Left forelimb (tissue), 1 donor: ENCODE results near the gene ZBTB26.

Experiments used
- DNase-seq: peaks from one replicate; pipeline ENCODE4 v3.0.0-alpha.2; 2018; ENCODE audit warnings: low spot score

ZBTB26 gene, protein sequence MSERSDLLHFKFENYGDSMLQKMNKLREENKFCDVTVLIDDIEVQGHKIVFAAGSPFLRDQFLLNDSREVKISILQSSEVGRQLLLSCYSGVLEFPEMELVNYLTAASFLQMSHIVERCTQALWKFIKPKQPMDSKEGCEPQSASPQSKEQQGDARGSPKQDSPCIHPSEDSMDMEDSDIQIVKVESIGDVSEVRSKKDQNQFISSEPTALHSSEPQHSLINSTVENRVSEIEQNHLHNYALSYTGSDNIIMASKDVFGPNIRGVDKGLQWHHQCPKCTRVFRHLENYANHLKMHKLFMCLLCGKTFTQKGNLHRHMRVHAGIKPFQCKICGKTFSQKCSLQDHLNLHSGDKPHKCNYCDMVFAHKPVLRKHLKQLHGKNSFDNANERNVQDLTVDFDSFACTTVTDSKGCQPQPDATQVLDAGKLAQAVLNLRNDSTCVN

DNA sequence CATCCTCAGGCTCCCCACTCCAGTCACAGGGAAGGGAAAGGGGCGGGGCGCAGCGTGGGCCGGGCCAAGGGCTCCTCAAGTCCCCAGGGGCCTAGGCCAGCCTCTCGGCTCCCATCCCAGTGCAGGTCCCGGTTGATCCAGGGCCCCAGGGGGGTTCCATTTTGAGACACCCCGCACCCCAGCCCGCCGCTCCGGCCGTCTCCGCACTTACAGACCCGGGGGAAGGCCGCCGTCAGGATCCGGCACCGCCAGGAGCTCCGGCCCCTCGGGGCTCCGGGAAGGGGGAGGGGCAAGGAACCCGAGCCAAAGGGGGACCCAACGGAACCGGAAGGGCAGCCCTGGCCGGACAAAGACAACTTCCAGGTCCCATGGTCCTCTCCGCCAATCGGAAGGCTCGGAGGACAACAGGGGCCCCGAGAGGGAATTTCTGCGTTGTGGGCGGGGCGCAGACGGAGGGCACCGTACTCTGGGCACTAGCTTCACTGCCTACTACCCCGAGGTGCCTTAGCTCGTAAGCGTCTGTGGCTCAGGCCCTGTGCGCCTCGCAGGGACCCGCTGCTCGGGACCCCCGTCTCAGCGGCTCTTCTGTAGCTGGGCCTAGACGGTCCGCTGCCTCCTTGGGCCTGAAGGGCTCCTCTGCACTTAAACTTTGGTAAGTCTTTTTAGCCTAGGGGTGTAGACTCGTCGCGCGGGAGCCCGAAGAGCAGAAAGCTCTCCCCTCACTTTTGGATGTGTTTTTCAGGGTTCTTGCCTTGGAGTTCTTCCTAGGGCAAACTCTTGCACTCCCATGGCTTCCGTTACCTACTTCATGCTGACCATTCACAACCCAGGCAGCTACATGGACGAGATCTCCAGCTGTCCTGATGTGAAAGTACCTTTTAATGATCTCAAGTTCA, at the start of gene ZBTB26:
Gene ZBTB26, minus strand, starts transcription at position 287 of the 896 bp plus-strand sequence. CDS start 11,578 bp downstream, outside the sequence.
- DNase-seq, result peak; percentile 93

DNA sequence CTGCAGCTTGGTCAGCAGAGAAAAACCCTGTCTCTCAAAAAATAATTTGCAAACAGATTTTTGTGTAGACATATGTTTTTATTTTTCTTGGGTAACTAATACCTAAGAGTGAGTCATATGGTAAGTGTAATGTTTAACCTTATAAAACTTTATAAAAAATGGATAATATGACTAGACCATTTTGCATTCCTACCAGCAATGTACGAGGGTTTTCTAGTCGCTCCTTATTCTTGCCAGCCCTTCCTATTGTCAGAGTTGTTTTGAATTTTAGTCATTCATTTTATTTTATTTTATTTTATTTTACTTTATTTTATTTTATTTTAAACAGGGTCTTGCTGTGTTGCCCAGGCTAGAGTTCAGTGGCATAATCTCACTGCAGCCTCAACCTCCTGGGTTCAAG, 47.3 kb upstream of the ZBTB26 start:
- DNase-seq, result no peak

DNA sequence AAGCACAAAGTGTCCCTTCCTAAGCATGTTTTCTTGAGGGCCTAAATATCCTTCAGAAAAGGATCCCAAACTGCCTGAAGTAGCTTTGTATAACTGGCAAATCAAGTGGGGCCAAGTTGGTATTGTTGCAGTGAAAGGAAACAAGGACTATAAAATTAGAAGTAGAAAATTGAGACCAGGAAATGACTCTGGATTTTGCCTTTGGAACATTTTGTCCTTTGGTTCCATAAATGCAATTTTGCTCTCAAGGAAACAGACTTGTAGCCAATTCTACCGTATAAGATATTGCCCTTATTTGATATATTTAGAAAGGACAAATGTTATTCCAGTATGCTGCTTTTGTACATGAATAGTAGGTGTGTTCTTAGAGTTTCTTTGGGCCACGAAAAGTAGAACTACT, 43.9 kb upstream of the ZBTB26 start:
- no peak for DNase-seq

DNA sequence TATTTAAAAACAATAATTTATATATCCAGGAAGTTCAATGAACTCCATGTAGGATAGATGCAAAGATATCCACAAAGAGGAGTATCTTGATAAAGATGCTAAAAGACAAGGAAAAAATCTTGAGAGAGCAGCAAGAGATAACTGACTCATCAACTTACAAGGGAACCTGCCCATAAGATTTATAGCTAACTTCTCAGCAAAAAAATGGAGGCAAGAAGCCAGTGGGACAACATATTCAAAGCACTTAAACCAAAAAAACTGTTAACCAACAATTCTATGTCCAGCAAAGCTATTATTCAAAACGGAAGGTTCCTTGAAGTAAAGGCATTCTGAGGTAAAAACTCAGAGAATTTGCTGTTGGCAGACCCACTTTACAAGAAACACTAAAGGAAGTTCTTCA, 29.8 kb upstream of the ZBTB26 start:
- no peak for DNase-seq

DNA sequence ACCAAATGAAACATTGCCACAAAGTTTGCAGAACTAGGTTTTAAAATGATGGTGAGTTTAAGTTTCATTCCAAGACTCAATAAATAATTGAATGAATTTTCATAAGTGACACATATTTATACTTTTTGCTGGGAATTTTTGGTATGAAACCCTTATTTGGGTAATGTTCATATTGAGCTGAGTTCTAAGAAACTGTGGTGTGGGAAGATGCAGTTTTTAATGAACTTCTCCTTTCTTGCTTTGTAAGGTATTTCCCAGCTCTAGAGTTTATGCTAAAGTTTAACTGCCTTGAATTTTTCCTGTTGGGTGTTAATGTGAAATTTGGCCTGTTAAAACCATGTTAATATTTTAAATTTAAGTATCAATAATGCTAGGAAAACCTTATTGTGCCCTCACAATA, 24.6 kb upstream of the ZBTB26 start:
- no peak for DNase-seq

DNA sequence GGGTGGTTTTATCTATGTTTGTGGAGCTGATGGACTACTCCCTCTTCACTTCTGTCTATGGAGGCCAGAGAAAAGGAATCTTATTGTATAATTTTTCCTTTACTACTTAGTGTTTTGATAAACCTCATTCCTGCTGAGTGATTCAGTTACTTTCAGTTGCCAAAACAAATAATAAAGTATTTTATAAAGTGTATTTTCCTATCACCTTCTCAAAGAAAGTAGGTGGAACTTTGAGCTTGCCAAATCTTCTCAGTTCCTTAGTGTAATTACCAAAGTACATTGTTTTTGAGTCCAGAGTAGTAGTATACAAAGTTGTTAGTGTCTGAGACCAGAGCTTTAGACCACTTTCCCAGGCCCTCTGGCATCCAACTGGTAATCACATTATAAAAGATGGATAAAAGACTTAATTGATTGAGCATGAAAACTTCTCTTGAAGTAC, 23.0 kb upstream of the ZBTB26 start:
- DNase-seq, result no peak

DNA sequence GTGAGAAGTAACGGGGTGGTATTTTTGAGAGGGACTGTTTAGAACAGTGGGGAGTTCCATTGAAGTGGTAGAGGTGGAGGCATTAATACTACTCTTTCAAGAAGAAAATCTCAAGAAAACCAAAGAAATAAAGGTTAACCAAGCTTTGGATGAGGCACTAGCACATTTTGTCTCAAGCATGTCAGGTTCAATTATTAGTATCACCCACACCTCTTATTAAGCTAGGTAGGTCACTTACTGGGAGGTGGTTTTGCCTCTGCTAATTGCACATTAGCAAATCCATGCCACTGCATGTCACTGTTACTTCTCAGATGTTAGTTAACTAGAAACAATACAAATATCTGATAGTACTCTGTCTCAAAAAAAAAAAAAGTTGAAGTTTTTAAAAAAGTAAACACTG, 19.7 kb upstream of the ZBTB26 start:
- DNase-seq, result no peak

DNA sequence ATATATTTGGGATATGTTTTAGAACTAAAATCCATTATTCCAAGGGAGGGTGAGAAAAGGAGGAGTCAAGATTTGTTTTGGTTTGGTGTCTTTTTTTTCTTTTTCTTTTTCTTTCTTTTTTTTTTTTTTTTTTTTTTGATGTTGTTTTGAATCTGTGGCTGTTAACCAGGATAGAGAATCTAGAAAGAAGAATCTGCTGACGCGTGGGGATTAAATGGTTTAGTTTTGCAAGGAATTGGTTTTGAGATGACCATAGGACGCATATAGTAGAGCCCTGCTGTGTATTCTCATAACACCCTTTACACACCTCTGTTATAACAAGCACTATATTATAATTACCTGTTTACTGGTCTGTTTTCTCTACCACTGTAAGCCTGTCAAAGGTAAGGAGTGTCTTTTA, 19.0 kb upstream of the ZBTB26 start:
- no peak for DNase-seq

DNA sequence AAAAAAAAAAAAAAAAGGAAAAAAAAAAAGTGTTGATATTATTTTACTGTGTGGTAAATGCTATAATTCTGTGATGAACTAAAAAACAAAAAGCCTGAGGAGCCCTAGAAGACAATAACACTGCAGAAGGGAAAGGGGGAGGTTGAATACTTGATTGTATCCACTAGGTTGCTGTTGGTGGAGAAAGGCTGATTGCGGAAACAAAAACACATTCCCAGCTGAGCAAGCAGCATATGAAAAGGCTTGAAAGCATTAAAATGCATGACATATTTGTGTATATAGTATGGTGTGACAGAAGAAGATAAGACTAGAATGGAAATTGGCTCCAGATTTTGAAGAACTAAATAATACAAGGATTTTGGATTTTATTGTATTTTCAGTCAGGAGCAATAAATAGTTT, 18.4 kb upstream of the ZBTB26 start:
- no peak for DNase-seq

DNA sequence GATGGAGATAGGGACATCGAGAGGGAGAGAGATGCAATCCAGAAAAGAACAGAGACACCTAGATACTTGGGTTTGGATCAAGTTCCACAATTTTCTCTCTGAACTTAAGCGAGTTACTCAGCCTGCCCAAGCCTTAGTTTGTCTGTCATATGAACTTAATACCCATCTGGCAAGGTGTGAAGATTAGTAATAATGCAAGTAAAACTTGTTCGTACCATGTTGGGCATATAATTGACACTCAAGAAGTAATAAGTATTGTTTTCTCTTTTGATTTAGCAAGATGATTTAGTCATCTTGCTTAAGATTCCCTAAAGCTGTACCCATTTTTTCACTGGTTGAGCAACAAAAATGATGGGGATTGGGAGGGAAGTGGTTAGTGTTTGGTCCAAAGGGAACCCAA, 17.0 kb upstream of the ZBTB26 start:
- no peak for DNase-seq

DNA sequence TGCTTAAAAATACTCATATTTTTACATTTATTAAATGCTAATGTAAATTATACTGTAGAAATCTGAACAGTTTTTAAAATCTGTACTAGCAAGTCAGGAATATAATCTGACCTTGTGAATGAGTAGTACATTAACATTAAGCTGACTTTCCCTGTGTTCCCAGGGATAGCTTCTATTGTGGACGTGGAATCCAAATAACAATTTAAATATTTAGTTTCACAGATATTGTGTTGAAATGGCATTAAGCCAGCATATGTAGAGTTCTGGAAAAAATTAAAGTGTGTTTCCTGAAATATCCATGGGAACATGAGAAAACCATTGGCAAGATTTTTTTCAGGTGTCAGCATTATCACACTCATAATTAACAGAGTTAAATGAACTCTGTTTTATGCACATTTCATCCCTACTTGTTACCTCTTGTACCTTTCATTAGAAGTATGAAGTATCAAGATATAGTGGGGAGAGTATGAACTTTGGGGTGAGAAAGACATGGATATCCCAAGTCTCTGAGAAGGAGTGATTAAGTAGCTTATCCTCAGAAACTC, 15.2 kb upstream of the ZBTB26 start:
- no peak for DNase-seq

DNA sequence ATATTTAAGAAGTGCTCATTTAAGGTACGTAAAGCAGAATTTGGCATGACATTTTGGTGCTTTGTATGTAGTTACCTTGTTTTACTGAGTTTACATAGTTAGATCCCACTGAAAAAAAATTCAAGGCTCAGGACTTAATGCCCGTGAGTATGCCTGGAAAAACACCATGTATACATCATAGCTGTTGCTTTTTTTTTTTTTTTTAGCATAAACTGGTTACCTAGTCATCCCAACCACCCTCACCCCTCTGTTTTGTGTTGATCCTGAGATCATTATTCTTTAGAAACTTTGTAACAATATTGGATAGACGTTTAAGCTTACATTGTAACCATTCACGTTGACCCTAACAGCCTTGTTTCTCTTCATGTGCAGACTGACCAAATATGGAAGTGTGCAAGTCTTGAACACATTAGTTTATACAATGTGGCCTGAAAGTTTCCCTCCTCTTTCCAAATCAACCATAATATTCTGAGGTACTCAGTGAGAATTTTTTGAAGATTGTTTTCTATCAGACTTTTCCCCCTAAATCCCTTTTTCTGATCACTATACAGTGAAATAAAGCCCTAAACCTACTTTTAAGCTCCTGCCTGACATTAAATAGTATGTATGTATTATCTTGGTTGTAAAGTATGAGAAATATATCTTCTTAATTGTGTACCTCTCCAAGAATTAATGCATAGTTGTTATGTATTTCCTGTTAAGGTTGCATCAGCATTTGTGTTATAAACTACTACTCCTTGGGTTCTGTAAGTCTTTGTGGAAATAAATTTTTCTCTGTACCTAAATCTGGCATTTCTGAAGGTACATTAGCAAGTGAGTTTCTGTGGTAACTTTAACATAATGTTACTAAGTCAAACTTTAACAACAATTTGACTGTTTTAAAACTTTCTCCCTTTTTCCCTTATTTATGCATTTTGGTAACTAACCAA, 13.9 kb upstream of the ZBTB26 start:
- no peak for DNase-seq

DNA sequence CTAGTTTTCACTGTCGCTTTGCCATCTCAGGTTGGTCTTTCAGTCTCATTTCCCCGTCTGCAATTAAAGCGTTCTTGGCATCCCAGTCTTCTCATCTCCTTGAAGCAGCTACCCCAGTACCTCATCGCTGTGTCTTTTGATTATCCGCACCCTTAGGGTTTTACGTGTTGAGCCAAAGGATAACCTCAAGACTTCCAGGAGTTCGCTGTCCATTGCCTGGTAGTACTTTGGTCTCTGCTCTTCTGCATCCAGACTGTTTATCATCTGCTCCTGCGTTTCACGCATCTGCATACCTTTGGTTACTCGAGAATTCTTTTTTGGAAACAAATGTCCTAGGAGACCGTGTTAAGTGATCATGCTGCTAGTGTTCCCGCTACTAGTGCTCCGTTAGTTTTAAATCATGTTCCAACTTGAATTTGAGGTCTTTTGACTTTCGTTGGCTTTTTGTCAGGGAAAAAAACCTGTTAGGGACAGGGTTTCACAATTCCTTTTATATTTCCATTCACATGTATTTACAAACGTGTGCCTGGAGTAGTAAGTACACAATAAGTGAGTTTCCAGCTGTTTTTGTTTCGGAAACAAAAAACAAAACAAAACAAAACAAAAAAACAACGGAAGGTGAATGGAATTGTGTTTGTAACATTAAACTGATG, 10.4 kb upstream of the ZBTB26 start:
- DNase-seq, result no peak

DNA sequence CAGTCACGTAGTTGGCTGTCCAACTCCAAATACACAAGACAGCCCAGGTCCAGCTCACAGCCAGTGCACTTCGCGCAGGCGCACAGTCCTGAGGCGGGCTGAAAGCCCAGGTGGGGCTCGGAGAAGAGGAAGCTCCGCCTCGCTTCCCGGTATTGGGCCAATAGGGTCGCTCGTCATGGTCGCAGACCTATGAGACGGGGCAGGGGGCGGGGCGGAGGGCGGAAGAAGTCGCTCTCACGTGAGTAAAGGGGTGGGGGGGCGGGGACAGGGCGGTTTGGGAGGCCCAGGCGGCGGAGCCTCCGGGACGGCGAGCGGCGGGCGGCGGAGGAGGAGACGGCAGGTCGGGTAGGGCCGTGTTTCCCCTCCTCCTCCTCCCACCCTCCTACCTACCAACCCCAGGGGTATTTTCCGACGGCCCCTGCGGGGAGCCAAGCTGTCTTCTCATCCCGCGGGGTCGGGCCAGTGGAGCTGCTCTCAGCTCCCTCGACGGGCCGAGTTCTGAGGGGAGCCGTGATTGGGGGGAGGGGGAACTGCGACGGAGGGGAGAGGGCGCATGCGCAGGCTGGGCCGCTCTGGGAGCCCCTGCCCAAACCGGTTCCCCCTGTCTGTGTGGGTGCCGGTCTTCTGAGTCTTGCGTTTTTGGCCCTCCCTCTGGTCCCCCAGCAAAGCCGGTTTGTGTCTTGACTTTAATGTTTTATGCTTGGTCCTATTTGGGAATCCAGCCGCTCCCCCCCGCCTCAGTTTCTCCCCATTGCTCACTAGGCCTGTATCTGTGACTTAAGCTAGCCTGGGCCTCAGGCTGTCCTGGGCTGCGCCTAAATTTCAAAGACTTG, 9.7 kb upstream of the ZBTB26 start, which contains the start of gene RABGAP1:
Gene RABGAP1, plus strand, starts transcription at position 272 of the 833 bp plus-strand sequence. CDS start 16,040 bp downstream, outside the sequence.
- DNase-seq, result peak; percentile 99

DNA sequence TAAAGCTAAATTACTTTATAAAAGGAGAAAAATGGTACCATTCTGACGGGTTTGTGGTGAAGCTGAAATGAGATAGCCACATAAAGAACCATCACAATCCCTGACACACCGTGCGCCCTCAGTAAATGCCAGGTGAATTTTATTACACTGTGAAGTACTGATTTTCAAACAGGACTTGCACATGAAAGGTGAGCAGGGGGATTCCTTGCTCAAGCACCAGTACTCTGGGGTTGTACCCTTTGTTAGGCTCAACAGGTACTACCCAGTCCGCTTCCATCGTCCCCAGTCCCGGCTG, 9.1 kb upstream of the ZBTB26 start:
- no peak for DNase-seq

DNA sequence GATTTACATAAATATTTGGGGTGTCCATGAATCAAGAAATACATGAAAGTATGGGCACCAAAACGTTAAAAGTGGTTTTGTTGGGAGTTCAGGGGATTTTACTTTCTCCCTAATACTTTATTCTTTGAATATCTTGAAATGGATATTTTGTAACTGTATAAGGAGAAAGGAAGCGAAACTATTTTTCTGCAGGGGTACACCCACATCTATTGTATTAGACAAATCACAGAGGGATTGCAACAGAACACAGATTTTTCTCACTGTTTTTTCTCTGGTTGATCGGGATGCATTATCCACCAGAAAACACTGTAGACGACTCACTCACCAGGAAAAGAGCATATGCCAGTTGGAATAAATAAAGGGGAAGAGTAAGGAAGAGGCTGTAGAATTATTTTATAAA, 8.3 kb upstream of the ZBTB26 start:
- DNase-seq, result no peak

DNA sequence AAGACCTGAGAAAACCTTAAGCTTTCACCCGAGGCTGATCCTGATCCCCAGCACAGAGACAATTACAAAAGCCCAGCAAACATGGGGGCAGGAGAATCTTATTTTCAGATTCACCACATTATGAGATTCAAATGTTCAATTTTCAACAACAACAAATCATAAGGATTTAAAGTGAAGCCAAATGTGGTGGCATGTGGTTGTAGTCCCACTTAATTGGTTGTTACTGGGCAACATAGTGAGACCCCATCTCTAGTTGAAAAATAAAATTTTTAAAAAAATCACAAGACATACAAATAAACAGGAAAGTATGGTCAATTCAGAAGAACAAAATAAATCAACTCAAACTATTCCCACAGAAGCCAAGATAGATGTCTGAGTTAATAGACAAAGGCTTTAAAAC, 5.6 kb upstream of the ZBTB26 start:
- no peak for DNase-seq

DNA sequence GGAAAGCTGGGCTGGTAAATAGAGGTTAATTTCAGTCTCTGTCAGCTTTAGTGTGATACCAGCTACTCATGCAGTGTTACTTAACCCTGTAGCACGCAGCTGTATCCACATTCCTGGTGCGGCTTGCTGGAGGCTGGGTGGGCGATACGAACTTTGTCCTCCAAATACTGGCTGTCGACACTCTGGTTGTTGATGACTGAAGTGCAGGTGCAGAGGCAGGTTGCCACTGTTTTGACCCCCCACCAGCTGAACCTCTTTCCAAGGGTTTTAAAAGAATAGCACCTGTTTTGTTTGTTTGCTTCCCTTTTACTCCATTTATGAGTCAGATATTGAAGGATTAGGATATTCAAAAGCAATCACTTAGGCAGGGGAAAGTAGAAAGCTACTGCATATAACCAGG, 5.2 kb upstream of the ZBTB26 start:
- no peak for DNase-seq

DNA sequence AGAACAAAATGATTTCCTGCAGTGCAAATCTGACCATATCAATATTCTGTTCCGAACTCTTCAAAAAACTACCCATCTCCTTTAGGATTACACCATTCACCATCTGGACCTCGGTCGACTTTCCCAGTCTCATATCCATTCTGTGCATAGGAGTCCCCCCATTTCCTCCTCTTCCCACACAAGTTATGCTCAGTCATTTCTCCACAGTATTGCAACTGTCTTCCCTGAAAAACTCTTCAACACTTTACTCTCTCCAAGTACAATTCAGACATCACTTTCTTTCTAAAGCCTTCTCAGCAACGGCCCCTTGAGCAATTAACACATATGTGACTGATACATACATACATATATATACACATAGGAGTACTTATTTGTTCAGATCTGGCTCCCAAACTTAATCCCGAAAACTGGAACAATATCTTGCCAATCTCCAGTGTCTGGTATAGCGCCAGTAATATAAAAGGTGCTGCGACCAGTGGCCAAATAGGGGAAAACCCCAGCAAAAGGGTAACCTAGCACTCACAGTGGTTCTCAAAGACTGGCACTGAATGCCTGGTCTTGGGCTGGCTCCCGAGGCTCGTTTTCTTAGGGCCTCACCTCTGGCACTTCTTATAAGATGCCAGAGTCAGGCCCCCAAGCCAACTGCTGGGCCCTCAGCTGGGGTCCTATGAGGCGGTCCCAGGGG, 629 bp downstream of the ZBTB26 start:
- DNase-seq, result no peak
